GM10847 (cell line): ENCODE results near the gene OBSCN.

Source experiments
- POLR2A ChIP-seq: IDR thresholded peaks from 2 replicates; pipeline ENCODE4 v1.6.1; 2011; ENCODE audit not compliant: insufficient read length; ENCODE audit errors: extremely low read depth

Gene OBSCN

GRCh38 chr1:228177721-228178710 is 29.8 kb upstream of the OBSCN start:
- TF ChIP-seq POLR2A: no peak

GRCh38 chr1:228178737-228179684 is 28.8 kb upstream of the OBSCN start:
- no peak for TF ChIP-seq POLR2A

- no peak for TF ChIP-seq POLR2A
These were observed 27.4 kb upstream of the OBSCN start for GRCh38 chr1:228180271-228180958.

- TF ChIP-seq POLR2A: no peak
These were observed 26.7 kb upstream of the OBSCN start for GRCh38 chr1:228180959-228181644.

GRCh38 chr1:228181645-228182034 is 26.2 kb upstream of the OBSCN start:
- no peak for TF ChIP-seq POLR2A

- TF ChIP-seq POLR2A: no peak
These were observed 25.4 kb upstream of the OBSCN start for GRCh38 chr1:228182296-228183030.

- TF ChIP-seq POLR2A: no peak
These were observed 23.7 kb upstream of the OBSCN start for GRCh38 chr1:228184152-228184551.

GRCh38 chr1:228185641-228185965 is 22.2 kb upstream of the OBSCN start:
- no peak for TF ChIP-seq POLR2A

GRCh38 chr1:228190182-228190581 is 17.7 kb upstream of the OBSCN start:
- TF ChIP-seq POLR2A: no peak

- TF ChIP-seq POLR2A: no peak
These were observed 17.1 kb upstream of the OBSCN start for GRCh38 chr1:228190778-228191177.

GRCh38 chr1:228194436-228194835 is 13.4 kb upstream of the OBSCN start:
- TF ChIP-seq POLR2A: no peak

GRCh38 chr1:228194921-228195812 is 12.7 kb upstream of the OBSCN start:
- TF ChIP-seq POLR2A: no peak

- no peak for TF ChIP-seq POLR2A
These were observed 10.2 kb upstream of the OBSCN start for GRCh38 chr1:228197555-228198147.
